GM18907 (cell line): ENCODE measurements around the gene NHS.

ENCODE experiments used
- ATAC-seq: cut with Tn5 transposase; IDR thresholded peaks from one replicate; pipeline ENCODE4 v1.9.1; 2021; ENCODE audit warnings: mild to moderate bottlenecking, moderate library complexity; ENCODE audit not compliant: unreplicated experiment

The NHS gene

GRCh38 chrX:17580539-17581152 is 205.6 kb downstream of the NHS start:
- no peak for ATAC-seq

- no peak for ATAC-seq
These were observed 206.6 kb downstream of the NHS start for GRCh38 chrX:17581641-17582040.

DNA sequence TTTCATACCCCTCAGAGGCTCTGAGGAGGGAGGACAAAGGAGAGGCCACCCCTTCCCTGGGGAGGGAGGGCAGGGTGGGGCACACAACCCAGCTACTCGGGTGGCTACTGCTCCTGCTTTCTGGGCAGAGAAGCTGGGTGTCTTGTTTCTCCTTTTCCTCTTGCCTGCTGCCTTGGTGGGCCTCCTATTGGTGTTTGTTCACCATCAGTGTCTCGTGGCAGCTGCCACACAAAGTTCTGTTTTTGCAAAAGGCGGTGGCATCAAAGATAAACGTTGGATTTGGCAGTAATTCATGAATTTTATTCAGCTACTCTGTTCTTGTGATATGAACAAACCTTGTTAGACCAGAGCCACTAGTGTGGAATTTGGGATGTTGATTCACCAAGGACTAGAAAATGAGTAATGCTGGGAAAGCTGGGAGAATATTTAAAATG is 209.3 kb downstream of the NHS start:
- ATAC-seq, result no peak

DNA sequence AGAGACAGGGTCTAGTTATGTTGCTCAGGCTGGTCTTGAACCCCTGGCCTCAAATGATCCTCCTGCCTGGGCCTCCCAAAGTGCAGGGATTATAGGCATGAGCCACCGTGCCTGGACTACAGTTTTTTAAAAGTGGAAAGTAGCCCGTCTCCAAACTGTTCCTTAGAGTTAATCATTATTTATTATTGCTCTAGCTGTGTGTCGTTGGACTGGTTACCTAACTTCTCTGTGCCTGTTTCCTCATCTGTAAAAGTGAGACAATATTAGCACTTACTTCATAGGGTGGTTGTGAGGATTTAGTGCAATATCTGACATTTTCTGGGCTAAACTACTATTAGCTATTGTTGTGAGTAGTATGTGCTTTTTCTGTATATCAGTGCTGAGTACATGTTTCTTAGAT is 210.0 kb downstream of the NHS start:
- ATAC-seq, result no peak

DNA sequence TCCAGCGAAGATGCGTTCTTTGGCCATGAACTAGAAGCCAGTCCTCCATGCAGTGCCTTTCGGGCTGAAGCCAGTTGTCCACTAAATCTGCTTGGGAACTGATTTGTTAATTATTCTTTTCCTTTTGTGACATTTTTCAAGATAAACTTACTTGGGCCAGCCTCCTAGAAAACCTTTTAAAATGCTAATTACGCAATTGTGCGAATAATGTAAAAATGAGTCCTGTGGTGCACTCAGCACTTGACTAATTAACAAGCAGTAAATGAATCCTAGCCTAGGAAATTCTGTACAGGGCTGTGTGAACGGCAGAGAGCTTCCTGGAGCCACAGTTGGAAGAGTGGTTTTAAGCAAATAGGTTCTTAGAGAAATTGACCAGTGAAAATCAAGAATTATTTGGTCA is 212.4 kb downstream of the NHS start:
- ATAC-seq, result no peak

DNA sequence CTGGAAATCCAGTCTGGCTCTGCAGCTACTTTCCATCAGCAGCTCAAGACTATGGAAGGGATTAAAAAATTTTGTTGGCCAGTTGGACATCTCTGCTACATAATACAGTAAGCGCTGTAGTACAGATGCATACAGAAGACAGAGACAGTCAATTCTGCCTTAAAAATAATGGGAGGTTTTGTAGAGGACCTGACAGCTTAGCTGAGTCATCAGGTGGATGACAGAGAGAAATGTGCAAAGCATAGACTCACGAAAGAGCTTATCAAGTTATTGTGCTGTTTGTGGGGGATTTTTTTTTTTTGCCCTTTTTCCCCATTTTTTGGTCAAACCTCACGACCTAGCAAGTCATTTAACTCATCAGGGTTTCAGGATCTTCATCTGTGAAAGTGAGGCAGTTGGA is 213.3 kb downstream of the NHS start:
- ATAC-seq, result no peak

DNA sequence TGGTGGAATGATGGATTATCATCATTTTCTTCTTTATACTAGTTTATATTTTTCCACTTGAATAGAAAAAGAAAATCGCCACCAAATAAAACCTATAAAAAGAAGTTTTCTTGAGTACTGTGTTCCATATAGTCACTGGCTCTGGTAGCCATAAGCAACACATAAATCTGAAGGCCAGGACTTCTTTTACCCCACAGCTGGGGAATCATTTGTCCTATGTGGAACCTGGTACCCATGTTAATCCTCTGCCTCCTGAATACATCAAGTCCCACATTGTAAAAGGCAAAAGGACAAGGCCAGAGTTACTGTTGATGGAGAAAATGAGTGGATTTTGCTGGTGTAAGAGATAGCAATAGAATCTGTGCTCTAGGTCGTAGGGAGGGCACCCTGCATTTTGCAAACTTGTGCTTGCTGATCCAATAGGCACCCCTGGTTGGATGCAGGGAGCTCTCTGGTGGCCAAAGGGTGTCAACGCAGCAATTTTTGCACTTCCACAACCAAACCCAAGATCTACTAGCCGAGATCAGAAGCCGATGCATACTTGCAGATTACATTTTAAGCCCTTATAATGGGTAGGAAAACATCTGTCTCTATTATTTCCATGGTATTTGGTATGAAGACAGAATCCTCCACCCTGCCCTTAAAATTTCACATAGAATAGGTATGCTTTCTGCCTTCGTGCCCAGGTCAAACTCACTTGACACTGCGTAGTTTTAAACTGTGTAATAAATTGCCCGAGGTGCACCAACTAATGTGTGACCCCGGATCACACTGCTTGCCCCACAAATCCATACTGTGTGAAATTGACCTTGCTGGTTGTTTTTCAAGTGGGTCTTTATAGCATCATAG is 216.1 kb downstream of the NHS start:
- peak; percentile 68 for ATAC-seq

- no peak for ATAC-seq
These were observed 216.7 kb downstream of the NHS start for GRCh38 chrX:17591741-17592110.

DNA sequence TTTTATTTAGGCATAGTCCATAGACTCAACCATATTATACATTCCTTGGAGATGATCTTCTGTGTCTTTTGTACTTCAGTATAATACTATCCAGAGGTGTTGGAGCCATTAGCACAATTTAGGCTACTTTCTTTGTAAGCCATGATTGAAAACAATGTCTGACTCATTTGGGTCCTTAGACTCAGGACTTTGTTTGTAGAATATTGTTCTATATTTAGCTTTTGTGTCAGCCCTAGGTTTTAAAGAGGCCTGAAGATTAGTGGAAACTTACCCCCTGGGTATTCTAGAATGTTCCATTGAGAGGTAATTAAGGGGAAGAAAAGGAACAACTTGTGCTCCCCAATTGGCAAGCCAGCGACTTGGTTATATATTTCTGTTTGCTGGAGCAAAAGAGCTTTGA is 217.1 kb downstream of the NHS start:
- no peak for ATAC-seq

DNA sequence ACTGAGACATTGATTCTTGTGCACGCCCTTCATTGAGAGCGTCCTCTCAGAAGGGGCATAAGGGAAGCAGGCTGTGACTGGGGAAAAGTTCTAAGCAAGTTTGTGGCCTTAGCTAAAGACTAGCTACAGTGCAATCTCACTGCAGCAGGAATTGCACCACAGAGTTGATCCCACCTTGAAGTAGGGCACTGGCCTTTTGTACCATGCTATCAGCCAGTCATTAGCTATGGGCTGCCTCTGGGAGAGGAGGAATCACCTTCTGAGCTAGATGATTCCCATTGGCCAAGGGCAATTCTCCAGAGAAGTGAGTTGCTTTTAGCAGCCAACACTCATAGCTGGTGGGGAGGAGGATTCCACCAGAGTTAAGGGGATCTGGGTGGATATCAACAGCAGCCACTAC is 219.7 kb downstream of the NHS start:
- no peak for ATAC-seq

DNA sequence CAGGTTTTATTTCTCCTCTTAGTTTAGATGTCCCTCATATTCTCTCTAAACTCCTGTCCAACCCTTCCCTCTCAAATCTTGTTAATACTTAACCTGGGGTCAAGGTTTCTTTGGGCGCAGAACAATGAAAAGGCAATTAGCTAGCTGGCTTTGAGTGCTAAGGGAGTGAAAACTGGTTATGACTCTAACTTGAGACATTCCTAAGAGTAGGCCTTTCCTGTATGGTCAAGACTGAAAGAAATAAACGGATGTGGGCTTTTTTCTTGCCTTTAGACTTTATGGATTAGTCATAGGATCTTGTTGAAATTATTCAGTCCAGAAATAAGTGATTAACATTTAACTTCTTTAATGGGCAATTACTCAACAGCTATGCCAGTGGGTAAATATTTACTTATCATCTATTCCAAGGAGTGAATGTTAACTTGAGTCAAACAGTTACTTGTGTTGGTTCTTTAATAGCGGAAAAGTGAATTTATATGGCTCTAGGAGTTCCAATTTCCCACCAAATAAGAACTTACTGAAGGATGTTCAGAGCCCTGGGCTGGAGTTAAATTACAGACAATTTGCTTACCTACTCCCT is 220.5 kb downstream of the NHS start:
- ATAC-seq, result peak; percentile 81

DNA sequence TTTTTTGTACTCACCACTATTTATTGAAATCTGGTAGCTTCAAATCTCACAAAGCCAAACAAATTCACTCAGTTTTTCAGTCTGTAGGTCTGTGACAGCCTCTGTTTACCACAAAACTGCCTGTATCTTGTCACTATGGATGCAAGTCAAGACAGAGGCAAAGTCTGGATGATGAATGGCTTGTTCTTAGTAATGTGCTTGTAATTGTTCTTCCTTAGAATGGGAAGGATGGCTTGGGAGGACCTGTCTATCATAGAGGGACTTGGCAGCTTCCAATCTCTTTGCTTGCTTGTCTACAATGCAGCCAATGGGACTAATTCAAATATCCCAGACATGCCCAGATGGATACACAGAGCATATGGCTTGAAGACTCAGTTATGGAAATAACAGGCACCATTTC is 221.1 kb downstream of the NHS start:
- no peak for ATAC-seq

DNA sequence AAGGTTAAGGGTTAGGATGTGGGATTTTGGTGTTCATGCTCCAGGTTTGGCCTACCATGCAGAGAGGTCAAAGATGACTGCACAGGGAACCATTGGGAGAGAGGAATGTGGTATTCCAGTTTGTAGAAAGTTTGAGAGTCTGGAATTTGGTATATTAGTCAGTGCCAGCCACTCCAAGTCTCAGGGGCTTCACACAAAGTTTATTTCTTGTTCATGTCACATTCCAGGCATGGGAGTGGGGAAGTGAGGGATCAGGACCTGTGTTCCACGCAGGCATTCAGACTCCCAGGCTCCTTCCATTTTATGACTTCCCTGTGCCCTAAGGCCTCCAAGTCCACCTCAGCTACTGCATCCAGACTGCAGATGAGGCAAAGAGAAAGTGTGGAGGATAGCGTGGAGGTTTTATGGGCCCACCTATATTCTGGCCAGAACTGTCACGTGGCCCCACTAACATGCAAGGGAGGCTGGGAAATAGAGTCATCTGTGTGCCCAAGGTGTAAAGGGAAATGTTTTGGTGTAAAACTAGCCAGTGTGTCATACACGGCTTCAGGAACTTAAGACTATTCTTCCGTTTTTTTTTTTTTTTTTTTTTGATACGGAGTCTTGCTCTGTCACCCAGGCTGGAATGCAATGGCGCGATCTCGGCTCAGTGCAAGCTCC is 221.7 kb downstream of the NHS start:
- ATAC-seq, result no peak

DNA sequence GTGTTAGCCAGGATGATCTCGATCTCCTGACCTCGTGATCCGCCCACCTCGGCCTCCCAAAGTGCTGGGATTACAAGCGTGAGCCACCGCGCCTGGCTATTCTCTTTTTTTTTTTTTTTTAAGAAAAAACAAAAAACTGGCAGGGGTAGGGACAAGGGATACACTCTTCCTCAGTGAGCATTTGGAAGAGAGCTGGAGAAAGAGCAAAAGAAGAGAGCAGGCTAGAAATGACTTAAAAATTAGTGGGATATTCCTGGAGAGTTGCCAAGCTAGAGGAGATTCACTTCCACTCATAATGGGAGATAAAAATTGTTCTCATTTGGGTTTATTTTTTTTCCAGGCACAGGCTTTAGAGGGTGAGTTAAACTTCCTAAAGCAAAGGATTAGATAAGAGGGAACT is 222.3 kb downstream of the NHS start:
- ATAC-seq, result no peak

- ATAC-seq, result no peak
These were observed 222.9 kb downstream of the NHS start for GRCh38 chrX:17597836-17598439.

DNA sequence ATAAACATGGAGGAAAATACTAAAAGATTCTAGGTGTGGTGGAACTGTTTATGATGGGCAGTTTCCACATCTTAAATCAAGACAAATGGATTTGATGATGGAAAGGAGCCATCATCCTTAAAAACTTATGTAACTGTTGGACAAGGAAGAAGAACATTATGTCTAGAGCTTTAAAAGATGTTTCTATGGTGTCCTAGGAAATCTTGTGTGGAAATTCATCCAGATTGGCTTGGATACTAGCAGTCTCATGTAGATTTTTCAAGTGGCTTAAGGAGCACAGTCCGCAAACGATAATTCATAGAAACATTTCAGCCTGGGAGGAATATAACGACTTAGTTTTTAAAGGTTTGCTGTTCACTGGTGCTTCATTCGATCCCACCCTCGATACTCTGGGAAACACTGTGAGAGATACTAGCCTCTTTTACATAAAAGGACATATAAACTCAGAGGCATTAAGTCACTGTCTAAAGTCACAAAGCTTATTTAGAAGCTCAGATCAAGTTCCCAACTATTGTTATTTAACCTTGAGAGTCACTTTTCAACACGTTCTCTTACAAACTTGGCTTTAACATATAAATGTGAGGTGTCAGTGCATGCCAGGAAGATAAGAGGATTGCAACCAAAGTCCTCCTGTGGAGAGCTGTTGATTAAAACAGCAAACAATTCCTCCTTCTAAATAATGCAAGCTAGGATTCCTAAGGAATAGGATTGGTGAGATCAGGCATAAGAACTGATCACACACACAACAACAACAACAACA is 226.6 kb downstream of the NHS start:
- no peak for ATAC-seq

DNA sequence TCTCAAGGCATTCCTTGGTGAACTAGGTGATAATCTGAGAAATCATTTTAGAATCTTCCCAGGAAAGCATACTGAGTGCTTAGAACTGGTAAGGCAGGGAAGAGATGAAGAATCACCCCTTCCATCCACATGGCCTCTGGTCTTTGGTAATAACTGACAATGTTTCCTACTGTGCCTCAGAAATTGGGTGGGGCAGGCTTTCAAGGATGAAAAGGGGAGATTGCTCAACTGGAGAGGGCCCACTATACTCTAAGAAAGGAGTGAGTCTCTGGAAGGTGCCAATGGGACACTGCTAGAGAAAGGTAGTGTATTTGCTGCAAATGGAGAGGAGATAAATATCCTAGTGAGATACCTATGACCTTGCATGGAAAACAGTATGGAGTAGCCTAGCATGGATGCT is 227.2 kb downstream of the NHS start:
- ATAC-seq, result no peak

GRCh38 chrX:17603196-17603595 is 228.2 kb downstream of the NHS start:
- ATAC-seq, result no peak

GRCh38 chrX:17605676-17606075 is 230.7 kb downstream of the NHS start:
- no peak for ATAC-seq

GRCh38 chrX:17606231-17606630 is 231.2 kb downstream of the NHS start:
- no peak for ATAC-seq

- ATAC-seq, result no peak
These were observed 233.9 kb downstream of the NHS start for GRCh38 chrX:17608888-17609287.
